Measurements from ENCODE around the gene STK39. TPM values are rescaled to one million over a fixed set of nuclear protein-coding genes. Genes with fewer than 3 reads are reported as not detected.
"Not testable (repeated sequence)": the region's sequence is repeated elsewhere in the genome, so short reads cannot be mapped to it uniquely, and the experiment has no call there.

STK39 gene
- polyA plus RNA-seq, 1 experiment = 25.2 TPM

DNA sequence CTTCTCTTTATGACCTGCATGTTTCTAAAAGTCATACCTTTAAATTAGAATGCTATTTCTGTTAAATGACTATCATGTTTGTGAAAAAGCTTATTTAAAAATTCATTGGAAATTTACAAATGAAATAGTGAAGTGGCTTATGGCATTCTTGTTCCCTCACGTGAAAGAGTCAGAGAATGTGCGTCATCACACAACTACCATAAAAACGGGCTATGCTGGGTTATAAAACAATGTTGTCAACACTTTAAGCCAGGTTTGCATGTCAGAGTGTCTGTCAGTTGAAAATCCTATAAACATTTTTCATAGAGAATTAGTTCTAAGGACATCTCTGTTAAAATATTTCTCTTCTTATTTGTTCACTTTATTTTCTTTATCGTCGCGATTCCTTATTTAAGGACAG is 42.5 kb upstream of the STK39 start:
- no peak for DNase-seq (ENCODE audit: low read depth, low spot score)
- POLR2A ChIA-PET = no interaction called here
- CTCF ChIA-PET = no interaction called here

DNA sequence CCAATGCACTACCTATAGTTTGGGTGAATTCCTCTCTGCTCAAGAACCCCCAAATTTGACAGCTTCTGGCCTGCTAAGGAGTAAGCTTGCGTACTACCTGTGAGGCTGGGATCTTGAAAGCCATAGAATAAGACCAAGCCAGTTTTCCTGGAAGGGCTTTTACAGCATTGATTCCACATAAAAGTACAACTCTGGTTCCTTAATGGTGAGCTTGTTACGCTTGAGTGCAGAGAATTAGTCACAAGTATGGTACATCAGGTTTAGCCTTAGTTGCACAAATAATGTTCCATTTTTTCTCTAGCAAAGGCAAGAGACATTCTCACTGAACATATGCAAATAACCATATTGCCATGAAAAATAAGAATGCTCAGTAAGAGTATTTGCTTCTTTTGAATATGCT is 39.1 kb upstream of the STK39 start:
- CTCF ChIA-PET = interaction anchor here (1.8 kb wide), 1 partner anchor 168 kb away, joined by 5 read pairs; no protein-coding TSS in a partner anchor
- no peak for DNase-seq (ENCODE audit: low read depth, low spot score)

More for the DNA sequence above, 42.5 kb upstream of the STK39 start:
- TF ChIP-seq, protein P1, sequence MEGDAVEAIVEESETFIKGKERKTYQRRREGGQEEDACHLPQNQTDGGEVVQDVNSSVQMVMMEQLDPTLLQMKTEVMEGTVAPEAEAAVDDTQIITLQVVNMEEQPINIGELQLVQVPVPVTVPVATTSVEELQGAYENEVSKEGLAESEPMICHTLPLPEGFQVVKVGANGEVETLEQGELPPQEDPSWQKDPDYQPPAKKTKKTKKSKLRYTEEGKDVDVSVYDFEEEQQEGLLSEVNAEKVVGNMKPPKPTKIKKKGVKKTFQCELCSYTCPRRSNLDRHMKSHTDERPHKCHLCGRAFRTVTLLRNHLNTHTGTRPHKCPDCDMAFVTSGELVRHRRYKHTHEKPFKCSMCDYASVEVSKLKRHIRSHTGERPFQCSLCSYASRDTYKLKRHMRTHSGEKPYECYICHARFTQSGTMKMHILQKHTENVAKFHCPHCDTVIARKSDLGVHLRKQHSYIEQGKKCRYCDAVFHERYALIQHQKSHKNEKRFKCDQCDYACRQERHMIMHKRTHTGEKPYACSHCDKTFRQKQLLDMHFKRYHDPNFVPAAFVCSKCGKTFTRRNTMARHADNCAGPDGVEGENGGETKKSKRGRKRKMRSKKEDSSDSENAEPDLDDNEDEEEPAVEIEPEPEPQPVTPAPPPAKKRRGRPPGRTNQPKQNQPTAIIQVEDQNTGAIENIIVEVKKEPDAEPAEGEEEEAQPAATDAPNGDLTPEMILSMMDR (IDR thresholded peaks at IDR 0.05; ENCODE audit: low read depth, low read length) = no peak
- Histone ChIP-seq H3K27me3 (ENCODE audit: control insufficient read depth, insufficient read depth, low read length) (no peaks in the 10 kb centered on the region), H3K9me3 (ENCODE audit: control insufficient read depth, insufficient read depth, low read length) (no peaks in the 10 kb centered on the region), H3K4me3 (ENCODE audit: low read depth, low read length) (no peak overlapping the region), H3K27ac (ENCODE audit: low read depth, low read length) (no peak overlapping the region)

DNA sequence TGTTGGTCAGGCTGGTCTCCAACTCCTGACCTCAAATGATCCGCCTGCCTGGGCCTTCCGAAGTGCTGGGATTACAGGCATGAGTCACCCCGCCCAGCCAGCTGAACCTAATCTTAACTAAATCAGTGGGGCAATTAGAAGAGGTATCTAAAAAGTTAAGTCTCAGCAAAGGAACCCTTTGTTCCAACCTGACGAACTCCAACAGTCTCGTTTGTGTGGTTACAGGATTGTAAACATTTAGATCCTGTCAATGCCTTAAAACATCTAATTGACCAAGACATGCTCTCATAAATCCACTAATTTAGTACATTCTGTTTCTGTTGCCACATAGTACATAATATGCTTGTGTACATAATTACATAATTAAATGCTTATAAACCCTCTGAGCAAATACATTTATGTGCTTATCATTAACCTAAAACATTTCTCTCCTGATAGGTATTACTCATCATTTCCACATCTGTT is 31.1 kb upstream of the STK39 start:
- Histone ChIP-seq H3K9me3 (ENCODE audit: control insufficient read depth, insufficient read depth, low read length) (no peaks in the 10 kb centered on the region), H3K4me3 (ENCODE audit: low read depth, low read length) (no peak overlapping the region), H3K27me3 (ENCODE audit: control insufficient read depth, insufficient read depth, low read length) (peaks cover 7% of the 10 kb centered on the region), H3K27ac (ENCODE audit: low read depth, low read length) (no peak overlapping the region)
- POLR2A ChIA-PET = no interaction called here
- DNase-seq (ENCODE audit: low read depth, low spot score) = no peak
- CTCF ChIA-PET = no interaction called here
- TF ChIP-seq, protein P1 (IDR thresholded peaks at IDR 0.05; ENCODE audit: low read depth, low read length) = no peak

More for the DNA sequence above, 39.1 kb upstream of the STK39 start:
- TF ChIP-seq, protein P1 (IDR thresholded peaks at IDR 0.05; ENCODE audit: low read depth, low read length) = no peak
- Histone ChIP-seq H3K27me3 (ENCODE audit: control insufficient read depth, insufficient read depth, low read length) (peaks cover 7% of the 10 kb centered on the region), H3K27ac (ENCODE audit: low read depth, low read length) (no peak overlapping the region), H3K4me3 (ENCODE audit: low read depth, low read length) (no peak overlapping the region), H3K9me3 (ENCODE audit: control insufficient read depth, insufficient read depth, low read length) (no peaks in the 10 kb centered on the region)
- POLR2A ChIA-PET = no interaction called here

DNA sequence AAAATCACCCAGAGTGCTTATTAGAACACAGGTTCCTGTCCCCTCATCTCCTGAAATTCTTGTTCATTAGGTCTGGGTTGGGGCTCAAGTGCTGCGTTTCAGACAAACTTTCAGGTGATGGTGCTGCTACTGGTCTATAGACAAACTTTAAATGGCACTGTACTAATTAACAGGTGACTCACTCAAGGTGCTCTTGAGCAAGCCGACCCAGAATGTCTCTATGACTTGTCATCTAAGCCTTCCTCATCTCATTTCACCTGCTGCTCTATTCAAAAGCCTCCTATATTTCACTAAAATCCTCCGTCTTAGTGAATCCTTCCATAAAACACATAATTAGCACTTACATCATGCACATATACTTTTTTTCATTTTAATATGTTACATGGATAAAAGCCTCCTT is 29.9 kb upstream of the STK39 start:
- Histone ChIP-seq H3K27ac (ENCODE audit: low read depth, low read length) (no peak overlapping the region), H3K4me3 (ENCODE audit: low read depth, low read length) (no peak overlapping the region), H3K27me3 (ENCODE audit: control insufficient read depth, insufficient read depth, low read length) (peaks cover under 1% of the 10 kb centered on the region), H3K9me3 (ENCODE audit: control insufficient read depth, insufficient read depth, low read length) (no peaks in the 10 kb centered on the region)
- ChIA-PET CTCF (no interaction called here), POLR2A (no interaction called here)
- DNase-seq (ENCODE audit: low read depth, low spot score) = no peak
- TF ChIP-seq, protein P1 (IDR thresholded peaks at IDR 0.05; ENCODE audit: low read depth, low read length) = no peak

DNA sequence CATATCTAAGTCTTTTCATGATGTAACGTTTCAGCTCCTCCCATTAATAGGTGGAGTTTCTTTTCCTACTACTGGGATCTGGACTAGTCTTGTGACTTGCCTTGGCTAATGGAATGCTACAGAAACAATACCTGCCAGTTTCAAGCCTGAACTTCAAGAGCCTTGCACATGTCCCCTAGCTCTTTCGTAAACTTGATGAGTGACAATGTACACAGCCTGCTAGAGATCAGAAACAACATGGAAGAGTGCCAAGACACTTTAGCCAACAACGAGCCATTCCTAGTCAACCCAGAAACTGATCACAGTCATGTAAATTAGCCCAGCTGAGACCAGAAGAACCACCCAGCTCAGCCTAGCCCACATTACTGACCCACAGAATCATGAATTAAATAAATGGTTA is 24.8 kb upstream of the STK39 start:
- Histone ChIP-seq H3K9me3 (ENCODE audit: control insufficient read depth, insufficient read depth, low read length) (no peaks in the 10 kb centered on the region), H3K27ac (ENCODE audit: low read depth, low read length) (no peak overlapping the region), H3K4me3 (ENCODE audit: low read depth, low read length) (no peak overlapping the region), H3K27me3 (ENCODE audit: control insufficient read depth, insufficient read depth, low read length) (no peaks in the 10 kb centered on the region)
- TF ChIP-seq, protein P1 (IDR thresholded peaks at IDR 0.05; ENCODE audit: low read depth, low read length) = no peak
- no peak for DNase-seq (ENCODE audit: low read depth, low spot score)
- CTCF ChIA-PET = interaction anchor here (1.2 kb wide), 1 partner anchor 152 kb away, joined by 4 read pairs; no protein-coding TSS in a partner anchor
- POLR2A ChIA-PET = no interaction called here

DNA sequence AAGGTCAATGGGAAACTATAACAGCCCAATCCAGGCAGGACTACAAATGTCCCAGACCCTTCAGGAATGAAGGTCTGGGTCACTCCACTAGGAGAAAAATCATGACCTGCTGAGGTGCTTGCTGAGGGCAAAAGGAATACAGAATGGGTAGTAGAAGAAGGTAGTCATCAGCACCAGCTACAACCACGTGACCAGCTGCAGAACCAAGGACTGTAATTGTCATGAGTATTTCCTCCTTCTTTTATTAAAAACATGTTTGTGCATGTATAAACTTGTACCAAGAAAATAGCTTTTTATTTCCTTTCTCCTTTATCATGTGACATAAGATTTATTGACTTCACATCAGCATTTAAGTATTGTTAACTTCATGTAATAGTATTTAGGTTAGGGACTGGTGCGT is 15.5 kb upstream of the STK39 start:
- H3K27ac ChIP-seq (ENCODE audit: low read depth, low read length); POLR2A ChIA-PET; H3K9me3 ChIP-seq (ENCODE audit: control insufficient read depth, insufficient read depth, low read length); DNase-seq (ENCODE audit: low read depth, low spot score); H3K4me3 ChIP-seq (ENCODE audit: low read depth, low read length); H3K27me3 ChIP-seq (ENCODE audit: control insufficient read depth, insufficient read depth, low read length): not testable (repeated sequence)
- CTCF ChIA-PET = interaction anchor here (1.0 kb wide), 1 partner anchor 145 kb away, joined by 3 read pairs; no protein-coding TSS in a partner anchor

All from AG04450 (cell line).